Calu3 (cell line): ENCODE data around the gene FCN3. TPM values are rescaled to one million over a fixed set of nuclear protein-coding genes. Genes with fewer than 3 reads are reported as not detected.

ENCODE experiments used
- BruUV-seq: library from RNA; stranded (reverse); fragments of 400-500 nt; replicated peaks from 2 replicates; lab custom pipeline; 2021; lab: Mats Ljungman, UMichigan
- CTCF ChIA-PET: fragments of 300-600 bp; sonication (Branson Sonifier 250); formaldehyde crosslinking; loops from one replicate; lab custom pipeline; 2022; ENCODE audit warnings: antibody characterized with exemption; lab: Charles Lee
- DNase-seq: peaks from one replicate; pipeline ENCODE4 v3.0.0; 2022
- H3K27ac Mint-ChIP-seq: one replicate; pipeline ENCODE4 v1.8.0; 2022; ENCODE audit warnings: mixed read lengths; ENCODE audit not compliant: unreplicated experiment
- H3K27me3 Mint-ChIP-seq: one replicate; pipeline ENCODE4 v1.8.0; 2022; ENCODE audit warnings: mixed read lengths; ENCODE audit not compliant: unreplicated experiment
- H3K36me3 Mint-ChIP-seq: one replicate; pipeline ENCODE4 v1.8.0; 2022; ENCODE audit warnings: mild to moderate bottlenecking, moderate library complexity, mixed read lengths; ENCODE audit not compliant: insufficient read depth, unreplicated experiment
- H3K4me1 Mint-ChIP-seq: one replicate; pipeline ENCODE4 v1.8.0; 2022; ENCODE audit warnings: mild to moderate bottlenecking, low read depth, mixed read lengths; ENCODE audit not compliant: unreplicated experiment
- H3K4me3 Mint-ChIP-seq: one replicate; pipeline ENCODE4 v1.8.0; 2022; ENCODE audit warnings: mild to moderate bottlenecking, low read depth, moderate library complexity, mixed read lengths; ENCODE audit not compliant: unreplicated experiment
- H3K9me3 Mint-ChIP-seq: one replicate; pipeline ENCODE4 v1.8.0; 2022; ENCODE audit warnings: low read depth, mixed read lengths; ENCODE audit not compliant: unreplicated experiment
- intact Hi-C: fragments of 100-400 bp; cut with micrococcal nuclease; formaldehyde crosslinking; loops from one replicate; pipeline ENCODE4 v1.10.0; 2022; ENCODE audit not compliant: unreplicated experiment
- total RNA-seq: library from RNA; stranded (reverse); gene quantifications from 2 replicates; pipeline ENCODE4 v1.2.3, GENCODE V29; 2022
- TF ChIP-seq, protein P1 (sequence below): fragments of 200-600 bp; IDR thresholded peaks from one replicate; pipeline ENCODE4 v1.8.0; 2022; ENCODE audit warnings: antibody characterized with exemption; ENCODE audit not compliant: unreplicated experiment

FCN3 gene
- total RNA-seq, 1 experiment from 2014 or later, result not detected

DNA sequence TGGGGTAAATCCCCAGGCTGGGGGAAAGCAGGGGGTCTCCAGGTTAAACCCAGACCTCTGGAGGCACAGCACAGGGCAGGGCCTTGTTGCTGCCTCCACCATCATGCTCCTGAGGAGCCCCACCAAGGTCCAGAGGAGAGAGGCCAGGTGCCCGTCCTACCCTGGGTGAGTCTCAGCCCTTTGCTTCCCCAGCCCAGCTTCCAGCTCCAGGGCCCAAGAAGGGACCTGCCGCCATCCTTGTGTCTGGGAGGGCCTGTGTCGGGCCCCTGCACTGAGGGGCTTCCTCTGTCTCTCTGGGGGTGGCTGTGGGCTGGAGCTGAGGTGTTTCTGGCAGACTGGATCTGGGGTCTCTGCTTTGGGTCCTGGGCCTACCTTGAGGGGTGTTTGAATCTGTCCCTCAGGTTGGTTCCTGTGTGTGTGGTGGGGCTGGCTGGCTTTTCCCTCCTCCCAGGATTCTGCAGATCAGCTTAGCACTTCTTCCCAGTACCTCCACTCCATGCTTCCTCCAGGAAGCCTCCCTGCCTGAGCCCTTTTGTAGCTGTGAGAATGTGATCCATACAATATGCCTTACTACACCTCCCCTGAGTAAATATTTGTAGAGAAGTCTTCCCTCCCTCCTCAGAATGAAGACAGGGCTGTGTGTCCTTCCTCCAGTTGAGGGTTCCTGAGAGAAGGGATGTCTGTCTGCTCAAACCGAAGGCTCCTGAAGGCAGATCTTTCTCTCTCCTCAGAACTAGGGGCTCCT, 24.0 kb upstream of the FCN3 start:
- H3K9me3 Mint-ChIP-seq, result no peaks in the 10 kb centered on the region
- H3K4me1 Mint-ChIP-seq, result no peaks in the 10 kb centered on the region
- peaks cover 20% of the 10 kb centered on the region for H3K36me3 Mint-ChIP-seq
- TF ChIP-seq, protein P1, sequence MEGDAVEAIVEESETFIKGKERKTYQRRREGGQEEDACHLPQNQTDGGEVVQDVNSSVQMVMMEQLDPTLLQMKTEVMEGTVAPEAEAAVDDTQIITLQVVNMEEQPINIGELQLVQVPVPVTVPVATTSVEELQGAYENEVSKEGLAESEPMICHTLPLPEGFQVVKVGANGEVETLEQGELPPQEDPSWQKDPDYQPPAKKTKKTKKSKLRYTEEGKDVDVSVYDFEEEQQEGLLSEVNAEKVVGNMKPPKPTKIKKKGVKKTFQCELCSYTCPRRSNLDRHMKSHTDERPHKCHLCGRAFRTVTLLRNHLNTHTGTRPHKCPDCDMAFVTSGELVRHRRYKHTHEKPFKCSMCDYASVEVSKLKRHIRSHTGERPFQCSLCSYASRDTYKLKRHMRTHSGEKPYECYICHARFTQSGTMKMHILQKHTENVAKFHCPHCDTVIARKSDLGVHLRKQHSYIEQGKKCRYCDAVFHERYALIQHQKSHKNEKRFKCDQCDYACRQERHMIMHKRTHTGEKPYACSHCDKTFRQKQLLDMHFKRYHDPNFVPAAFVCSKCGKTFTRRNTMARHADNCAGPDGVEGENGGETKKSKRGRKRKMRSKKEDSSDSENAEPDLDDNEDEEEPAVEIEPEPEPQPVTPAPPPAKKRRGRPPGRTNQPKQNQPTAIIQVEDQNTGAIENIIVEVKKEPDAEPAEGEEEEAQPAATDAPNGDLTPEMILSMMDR, result no peak
- no peaks in the 10 kb centered on the region for H3K27me3 Mint-ChIP-seq
- no peak overlapping the region for H3K27ac Mint-ChIP-seq
- H3K4me3 Mint-ChIP-seq, result no peak overlapping the region
- intact Hi-C loops, result no loop called here
- no peak for DNase-seq
- CTCF ChIA-PET, result interaction anchor here (0.7 to 1.2 kb wide), 2 partner anchors 102 to 321 kb away, joined by 3 read pairs; no protein-coding TSS in a partner anchor
- BruUV-seq, result no TSS peak

DNA sequence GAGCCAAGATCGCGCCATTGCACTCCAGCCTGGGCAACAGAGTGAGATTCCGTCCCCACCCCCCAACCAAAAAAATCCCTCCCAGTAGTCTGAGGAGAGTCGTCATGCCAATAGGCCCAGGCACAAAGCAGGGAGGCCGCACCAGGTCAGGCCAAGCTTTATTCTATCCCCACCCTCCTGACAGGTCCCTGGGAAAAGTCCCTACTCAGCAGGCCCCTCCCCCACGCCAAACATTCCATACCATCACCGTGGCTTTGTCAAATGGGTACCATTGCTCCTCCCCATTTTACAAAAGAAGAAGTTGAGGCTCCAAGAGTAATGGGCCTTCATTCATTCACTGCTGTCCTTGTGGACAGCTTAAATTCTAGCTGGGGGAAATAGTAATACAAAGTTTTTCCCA, 23.1 kb upstream of the FCN3 start:
- no peak for DNase-seq
- Mint-ChIP-seq H3K27me3 (no peaks in the 10 kb centered on the region), H3K4me3 (no peak overlapping the region), H3K4me1 (no peaks in the 10 kb centered on the region), H3K27ac (no peak overlapping the region), H3K36me3 (peaks cover 27% of the 10 kb centered on the region), H3K9me3 (no peaks in the 10 kb centered on the region)
- TF ChIP-seq, protein P1, result no peak
- intact Hi-C loops, result no loop called here
- CTCF ChIA-PET, result interaction anchor here (0.6 to 0.7 kb wide), 3 partner anchors 150 to 320 kb away, joined by 3 read pairs; no protein-coding TSS in a partner anchor
- BruUV-seq, result no TSS peak

DNA sequence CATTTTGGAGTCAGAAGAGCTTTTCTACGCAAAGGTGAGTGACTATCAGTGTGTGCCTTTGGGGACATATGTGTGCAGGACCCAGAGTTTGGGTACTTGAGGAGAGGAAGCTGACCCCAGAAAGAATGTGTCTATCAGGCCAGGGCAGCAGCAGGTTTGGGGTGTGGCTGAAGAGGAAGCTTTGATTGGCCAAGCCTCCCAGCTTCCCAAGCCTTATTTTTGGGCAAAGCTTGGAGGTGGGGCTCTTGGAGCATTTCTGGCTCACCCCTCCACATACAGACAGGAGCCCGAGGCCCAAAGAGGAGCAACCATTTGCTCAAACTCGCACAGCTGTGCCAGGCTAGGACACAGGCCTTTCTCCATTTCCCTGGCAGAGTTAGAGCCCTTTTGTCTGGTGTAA, 22.5 kb upstream of the FCN3 start:
- no peak overlapping the region for H3K27ac Mint-ChIP-seq
- CTCF ChIA-PET, result interaction anchor here (0.6 to 1.1 kb wide), 3 partner anchors 96 to 240 kb away, joined by 3 read pairs; no protein-coding TSS in a partner anchor
- H3K4me3 Mint-ChIP-seq, result no peak overlapping the region
- DNase-seq, result no peak
- intact Hi-C loops, result no loop called here
- BruUV-seq, result no TSS peak
- H3K27me3 Mint-ChIP-seq, result peaks cover 6% of the 10 kb centered on the region
- TF ChIP-seq, protein P1, result no peak
- no peaks in the 10 kb centered on the region for H3K9me3 Mint-ChIP-seq
- H3K4me1 Mint-ChIP-seq, result peaks cover 5% of the 10 kb centered on the region
- peaks cover 33% of the 10 kb centered on the region for H3K36me3 Mint-ChIP-seq

DNA sequence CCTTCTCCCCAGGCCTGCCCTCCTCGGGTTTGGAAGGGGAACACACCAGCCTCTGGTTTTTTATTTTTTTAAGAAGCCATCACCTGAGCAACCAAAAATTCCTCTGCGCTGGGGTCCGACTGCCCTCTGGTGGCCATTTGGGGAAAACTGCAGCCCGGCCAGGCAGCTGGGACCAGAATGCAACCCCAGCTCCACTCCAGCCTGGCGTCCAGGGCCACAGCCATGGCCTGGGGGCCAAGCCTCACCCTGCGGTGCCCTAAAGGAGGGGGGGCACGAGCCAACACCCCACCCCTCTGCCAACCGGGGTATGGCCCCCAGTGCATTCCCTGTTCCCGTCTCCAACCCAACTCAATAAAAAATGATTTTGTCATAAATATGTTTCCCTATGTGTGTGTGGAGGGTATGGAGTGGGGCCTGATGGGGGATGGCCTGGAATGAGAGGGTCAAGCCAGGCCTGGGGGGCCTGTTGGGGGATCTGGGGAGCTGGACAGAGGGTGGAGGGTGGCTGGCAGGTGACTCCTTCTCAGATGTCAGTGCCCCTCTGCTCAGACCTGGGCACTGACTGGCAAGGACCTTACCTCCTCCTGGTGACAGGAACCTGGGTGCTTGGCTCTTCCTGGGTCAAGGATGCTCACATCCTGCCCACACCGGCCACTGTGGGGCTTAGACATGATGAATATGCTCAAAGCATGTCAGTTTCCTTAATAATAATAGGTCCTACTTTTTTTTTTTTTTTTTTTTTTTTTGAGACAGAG, 21.0 kb upstream of the FCN3 start:
- peak; percentile 75 for DNase-seq
- intact Hi-C loops, result no loop called here
- H3K4me1 Mint-ChIP-seq, result peaks cover 11% of the 10 kb centered on the region
- no peak overlapping the region for H3K4me3 Mint-ChIP-seq
- peaks cover 20% of the 10 kb centered on the region for H3K27me3 Mint-ChIP-seq
- H3K36me3 Mint-ChIP-seq, result peaks cover 38% of the 10 kb centered on the region
- TF ChIP-seq, protein P1, result peak; percentile 81
- BruUV-seq, result no TSS peak
- CTCF ChIA-PET, result interaction anchor here (0.6 to 1.7 kb wide), 9 partner anchors 27 to 253 kb away, joined by 3 to 10 read pairs (median 5); partner anchors contain the start of gene MAP3K6
- no peaks in the 10 kb centered on the region for H3K9me3 Mint-ChIP-seq
- H3K27ac Mint-ChIP-seq, result no peak overlapping the region
